PC-3 (cell line): ENCODE data around the gene FOXB2. TPM values are rescaled to one million over a fixed set of nuclear protein-coding genes. Genes with fewer than 3 reads are reported as not detected.

Experiments
- ATAC-seq: fragments of 200-7000 bp; cut with Tn5 transposase; 2 replicates; pipeline ENCODE4 v1.9.1; 2020; ENCODE audit warnings: mild to moderate bottlenecking, moderate library complexity
- BruUV-seq: library from RNA; stranded (reverse); fragments of 400-500 nt; replicated peaks from 2 replicates; lab custom pipeline; 2021; lab: Mats Ljungman, UMichigan
- CTCF ChIA-PET: fragments of 300-600 bp; sonication (Branson Sonifier 250); formaldehyde crosslinking; loops from one replicate; lab custom pipeline; 2022; ENCODE audit warnings: antibody characterized with exemption; lab: Charles Lee
- POLR2A ChIA-PET: fragments of 300-600 bp; sonication (Branson Sonifier 250); formaldehyde crosslinking; loops from one replicate; lab custom pipeline; 2022; ENCODE audit warnings: antibody characterized with exemption; ENCODE audit not compliant: unreplicated experiment; lab: Charles Lee
- DNase-seq: peaks from one replicate; pipeline ENCODE4 v3.0.0-alpha.2; 2015
- H2AFZ ChIP-seq: fragments of 300-600 bp; sonication (generic); 2 replicates; pipeline ENCODE4 v1.6.0; 2016; ENCODE audit warnings: antibody characterized with exemption, low read length
- H3F3A ChIP-seq: fragments of 300-600 bp; sonication (generic); one replicate; pipeline ENCODE4 v1.6.0; 2017; ENCODE audit warnings: antibody characterized with exemption, low read length, control low read depth, mild to moderate bottlenecking; ENCODE audit not compliant: unreplicated experiment
- H3K27ac ChIP-seq: fragments of 300-600 bp; sonication (generic); 2 replicates; pipeline ENCODE4 v1.5.1; 2016; ENCODE audit warnings: mild to moderate bottlenecking, low read length
- H3K27me3 ChIP-seq: fragments of 300-600 bp; sonication (generic); 2 replicates; pipeline ENCODE4 v1.6.1; 2016; ENCODE audit warnings: low read length, mixed read lengths
- H3K36me3 ChIP-seq: fragments of 300-600 bp; sonication (generic); 2 replicates; pipeline ENCODE4 v1.6.1; 2016; ENCODE audit warnings: low read depth, mixed run types, low read length, mixed read lengths
- H3K4me1 ChIP-seq: fragments of 300-600 bp; sonication (generic); 2 replicates; pipeline ENCODE4 v1.5.1; 2016; ENCODE audit warnings: low read length; ENCODE audit not compliant: insufficient read depth
- H3K4me2 ChIP-seq: fragments of 300-600 bp; sonication (generic); 2 replicates; pipeline ENCODE4 v1.6.0; 2016; ENCODE audit warnings: low read length
- H3K4me3 ChIP-seq: fragments of 300-600 bp; sonication (generic); 2 replicates; pipeline ENCODE4 v1.5.1; 2016; ENCODE audit warnings: mild to moderate bottlenecking, low read length, mixed read lengths
- H3K79me2 ChIP-seq: fragments of 300-600 bp; sonication (generic); 2 replicates; pipeline ENCODE4 v1.6.1; 2017; ENCODE audit warnings: low read length, mixed read lengths
- H3K9ac ChIP-seq: fragments of 300-600 bp; sonication (generic); 2 replicates; pipeline ENCODE4 v1.6.0; 2016; ENCODE audit warnings: mild to moderate bottlenecking, low read length
- H3K9me2 ChIP-seq: fragments of 300-600 bp; sonication (generic); replicated peaks from 2 replicates; pipeline ENCODE4 v1.6.1; 2016; ENCODE audit warnings: mixed run types, low read length, mixed read lengths
- H3K9me3 ChIP-seq: fragments of 300-600 bp; sonication (generic); 2 replicates; pipeline ENCODE4 v1.6.1; 2016; ENCODE audit warnings: low read length, mixed read lengths
- H4K20me1 ChIP-seq: fragments of 300-600 bp; sonication (generic); 2 replicates; pipeline ENCODE4 v1.6.1; 2016; ENCODE audit warnings: low read length, mixed read lengths
- EZH2 ChIP-seq: fragments of 300-600 bp; sonication (generic); IDR thresholded peaks from one replicate; pipeline ENCODE4 v1.6.1; 2017; ENCODE audit warnings: antibody characterized with exemption, mild to moderate bottlenecking, low read length; ENCODE audit not compliant: unreplicated experiment
- EZH2phosphoT487 ChIP-seq: fragments of 300-600 bp; sonication (generic); IDR thresholded peaks from 2 replicates; pipeline ENCODE4 v1.6.1; 2018; ENCODE audit warnings: mild to moderate bottlenecking, antibody characterized with exemption, low read length, borderline replicate concordance
- intact Hi-C: fragments of 100-400 bp; cut with micrococcal nuclease; formaldehyde crosslinking; loops from 2 replicates; pipeline ENCODE4 v1.9.0; 2023
- total RNA-seq: library from RNA; depleted of rRNA; stranded (reverse); fragments of >200 nt; gene quantifications from 2 replicates; pipeline ENCODE4 v1.2.3, GENCODE V29; 2014
- TF ChIP-seq, protein P1 (sequence below): fragments of 300-600 bp; sonication (generic); conservative IDR thresholded peaks from 2 replicates; pipeline ENCODE4 v1.5.1; 2017; ENCODE audit warnings: antibody characterized with exemption, low read depth, mild to moderate bottlenecking, low read length

The FOXB2 gene
- total RNA-seq, 1 experiment from 2014 or later = not detected

DNA sequence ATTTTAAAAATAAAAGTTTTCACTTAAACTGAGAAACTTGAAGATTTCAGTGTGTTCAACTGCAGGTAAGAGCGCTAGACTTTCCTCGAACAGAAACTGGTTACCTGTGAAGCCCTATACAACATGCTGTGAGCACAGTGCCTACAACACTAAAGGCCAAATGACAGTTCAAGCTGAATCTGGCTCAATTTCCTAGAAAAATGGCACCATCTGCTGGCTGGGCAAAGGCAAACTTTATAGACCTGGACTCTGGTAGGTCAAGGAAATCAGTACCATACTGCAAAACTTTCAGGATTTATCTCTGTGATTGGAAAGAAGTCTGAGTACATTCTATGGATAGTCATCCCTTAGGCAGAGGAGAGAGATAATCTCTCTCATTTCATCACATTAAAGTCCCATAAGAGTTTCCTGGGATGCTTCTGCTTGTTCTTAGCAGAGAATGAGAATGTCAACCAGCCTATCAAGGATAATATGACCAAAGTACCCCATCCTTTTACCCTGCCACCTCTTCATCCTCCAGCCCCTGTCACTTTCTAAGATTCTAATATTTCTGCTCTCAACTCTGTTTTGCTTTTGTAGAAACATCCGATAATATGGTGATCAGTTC lies 31.8 kb upstream of the FOXB2 start:
- no peak overlapping the region for H3K4me2 ChIP-seq
- no peaks in the 10 kb centered on the region for H3K79me2 ChIP-seq
- peaks cover 33% of the 10 kb centered on the region for H3K27me3 ChIP-seq
- ATAC-seq = peak; percentile 54
- no peak overlapping the region for H3K9ac ChIP-seq
- no peaks in the 10 kb centered on the region for H3K9me2 ChIP-seq
- BruUV-seq = no TSS peak
- H3K4me3 ChIP-seq = no peak overlapping the region
- intact Hi-C loops = loop anchor here (1.0 to 2.0 kb wide), 3 partner anchors 93 to 227 kb away; no protein-coding TSS in a partner anchor
- ChIA-PET CTCF (no interaction called here), POLR2A (no interaction called here)
- H3K27ac ChIP-seq = no peak overlapping the region
- H3F3A ChIP-seq = no peaks in the 10 kb centered on the region
- no peaks in the 10 kb centered on the region for H4K20me1 ChIP-seq
- H3K4me1 ChIP-seq = no peaks in the 10 kb centered on the region
- DNase-seq = peak; percentile 69
- no peaks in the 10 kb centered on the region for H3K9me3 ChIP-seq
- no peaks in the 10 kb centered on the region for H3K36me3 ChIP-seq
- H2AFZ ChIP-seq = no peak overlapping the region
- TF ChIP-seq EZH2 = no peak
- TF ChIP-seq, protein P1, sequence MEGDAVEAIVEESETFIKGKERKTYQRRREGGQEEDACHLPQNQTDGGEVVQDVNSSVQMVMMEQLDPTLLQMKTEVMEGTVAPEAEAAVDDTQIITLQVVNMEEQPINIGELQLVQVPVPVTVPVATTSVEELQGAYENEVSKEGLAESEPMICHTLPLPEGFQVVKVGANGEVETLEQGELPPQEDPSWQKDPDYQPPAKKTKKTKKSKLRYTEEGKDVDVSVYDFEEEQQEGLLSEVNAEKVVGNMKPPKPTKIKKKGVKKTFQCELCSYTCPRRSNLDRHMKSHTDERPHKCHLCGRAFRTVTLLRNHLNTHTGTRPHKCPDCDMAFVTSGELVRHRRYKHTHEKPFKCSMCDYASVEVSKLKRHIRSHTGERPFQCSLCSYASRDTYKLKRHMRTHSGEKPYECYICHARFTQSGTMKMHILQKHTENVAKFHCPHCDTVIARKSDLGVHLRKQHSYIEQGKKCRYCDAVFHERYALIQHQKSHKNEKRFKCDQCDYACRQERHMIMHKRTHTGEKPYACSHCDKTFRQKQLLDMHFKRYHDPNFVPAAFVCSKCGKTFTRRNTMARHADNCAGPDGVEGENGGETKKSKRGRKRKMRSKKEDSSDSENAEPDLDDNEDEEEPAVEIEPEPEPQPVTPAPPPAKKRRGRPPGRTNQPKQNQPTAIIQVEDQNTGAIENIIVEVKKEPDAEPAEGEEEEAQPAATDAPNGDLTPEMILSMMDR = peak; percentile 75

DNA sequence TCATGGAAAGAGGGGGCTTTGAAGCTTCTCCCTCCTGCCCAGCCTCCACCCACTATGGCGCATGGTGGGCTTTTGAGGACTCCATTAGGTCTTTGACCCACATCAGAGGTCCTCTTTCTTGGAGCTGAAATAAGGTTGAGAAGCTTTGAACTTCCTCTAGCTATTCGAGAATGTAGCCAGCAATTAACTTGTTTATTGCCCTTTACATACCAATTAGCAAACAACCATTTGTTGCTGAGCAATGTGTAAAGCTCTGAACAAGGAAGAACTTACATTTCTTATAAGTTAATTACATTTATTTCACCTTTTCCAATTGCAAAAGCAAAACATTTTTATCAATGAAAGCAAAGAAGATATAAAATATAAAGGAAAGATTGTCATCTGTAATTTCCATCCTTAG lies 30.5 kb upstream of the FOXB2 start:
- POLR2A ChIA-PET = no interaction called here
- no TSS peak for BruUV-seq
- Histone ChIP-seq H3K4me3 (no peak overlapping the region), H3K4me1 (no peaks in the 10 kb centered on the region), H3K9me2 (no peaks in the 10 kb centered on the region), H3K27ac (no peak overlapping the region), H3F3A (no peaks in the 10 kb centered on the region), H2AFZ (no peak overlapping the region), H3K36me3 (no peaks in the 10 kb centered on the region), H3K4me2 (no peak overlapping the region), H3K9ac (no peak overlapping the region), H4K20me1 (no peaks in the 10 kb centered on the region), H3K9me3 (no peaks in the 10 kb centered on the region), H3K27me3 (peaks cover 33% of the 10 kb centered on the region), H3K79me2 (no peaks in the 10 kb centered on the region)
- no peak for ATAC-seq
- intact Hi-C loops = no loop called here
- CTCF ChIA-PET = no interaction called here
- TF ChIP-seq, protein P1 = no peak
- TF ChIP-seq EZH2phosphoT487 = no peak
- no peak for TF ChIP-seq EZH2
- no peak for DNase-seq

DNA sequence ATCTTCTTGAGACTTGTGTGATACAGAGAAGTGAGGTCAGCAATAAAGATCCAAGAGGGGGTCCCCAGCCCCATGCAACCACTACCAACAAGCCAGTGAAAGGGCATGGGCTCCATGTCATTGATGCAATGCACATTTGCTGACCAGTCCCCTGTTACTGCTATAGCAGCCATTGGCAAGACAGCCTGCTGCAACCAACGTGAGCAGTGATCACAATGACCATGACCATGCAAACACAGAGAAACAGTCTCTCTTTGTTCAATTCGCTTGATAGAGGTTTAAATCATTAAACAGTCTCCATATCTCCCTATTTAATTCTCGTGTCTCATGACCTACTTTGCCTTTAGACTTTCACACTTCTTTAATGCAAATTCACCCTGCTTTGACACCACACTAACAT lies 30.0 kb upstream of the FOXB2 start:
- H2AFZ ChIP-seq = no peak overlapping the region
- ChIA-PET POLR2A (no interaction called here), CTCF (no interaction called here)
- no peak overlapping the region for H3K4me2 ChIP-seq
- H3K4me3 ChIP-seq = no peak overlapping the region
- ATAC-seq = no peak
- intact Hi-C loops = no loop called here
- no peaks in the 10 kb centered on the region for H4K20me1 ChIP-seq
- TF ChIP-seq EZH2 (no peak), EZH2phosphoT487 (no peak)
- TF ChIP-seq, protein P1 = no peak
- H3K9ac ChIP-seq = no peak overlapping the region
- peaks cover 33% of the 10 kb centered on the region for H3K27me3 ChIP-seq
- no peaks in the 10 kb centered on the region for H3F3A ChIP-seq
- no peaks in the 10 kb centered on the region for H3K9me3 ChIP-seq
- DNase-seq = no peak
- no peaks in the 10 kb centered on the region for H3K36me3 ChIP-seq
- H3K79me2 ChIP-seq = no peaks in the 10 kb centered on the region
- H3K9me2 ChIP-seq = no peaks in the 10 kb centered on the region
- no peaks in the 10 kb centered on the region for H3K4me1 ChIP-seq
- BruUV-seq = no TSS peak
- H3K27ac ChIP-seq = no peak overlapping the region
